GM06990 (cell line): ENCODE data around the gene DPM2.

Experiments used
- DNase-seq: peaks from one replicate; pipeline ENCODE4 v3.0.0-alpha.2; 2011; ENCODE audit not compliant: insufficient read length; ENCODE audit errors: extremely low read depth
- H3K27me3 ChIP-seq: replicated peaks from 2 replicates; pipeline ENCODE4 v1.6.0; 2011; ENCODE audit warnings: low read length; ENCODE audit not compliant: control insufficient read depth, insufficient read depth
- H3K36me3 ChIP-seq: 2 replicates; pipeline ENCODE4 v1.5.1; 2011; ENCODE audit warnings: low read length; ENCODE audit not compliant: control insufficient read depth, insufficient read depth
- H3K4me3 ChIP-seq: replicated peaks from 2 replicates; pipeline ENCODE4 v1.5.1; 2011; ENCODE audit warnings: low read depth, mild to moderate bottlenecking, control low read depth, low read length
- TF ChIP-seq, protein P1 (sequence below): IDR thresholded peaks from 2 replicates; pipeline ENCODE4 v1.5.1; 2011; ENCODE audit warnings: low read length, control low read depth, mild to moderate bottlenecking, inconsistent platforms; ENCODE audit not compliant: insufficient read depth, poor library complexity, severe bottlenecking

The DPM2 gene

GRCh38 chr9:127943731-127944144, 6.1 kb upstream of the DPM2 start:
- DNase-seq = peak; percentile 64
- Histone ChIP-seq H3K4me3 (no peak overlapping the region), H3K36me3 (peaks cover 35% of the 10 kb centered on the region), H3K27me3 (no peaks in the 10 kb centered on the region)
- TF ChIP-seq, protein P1, sequence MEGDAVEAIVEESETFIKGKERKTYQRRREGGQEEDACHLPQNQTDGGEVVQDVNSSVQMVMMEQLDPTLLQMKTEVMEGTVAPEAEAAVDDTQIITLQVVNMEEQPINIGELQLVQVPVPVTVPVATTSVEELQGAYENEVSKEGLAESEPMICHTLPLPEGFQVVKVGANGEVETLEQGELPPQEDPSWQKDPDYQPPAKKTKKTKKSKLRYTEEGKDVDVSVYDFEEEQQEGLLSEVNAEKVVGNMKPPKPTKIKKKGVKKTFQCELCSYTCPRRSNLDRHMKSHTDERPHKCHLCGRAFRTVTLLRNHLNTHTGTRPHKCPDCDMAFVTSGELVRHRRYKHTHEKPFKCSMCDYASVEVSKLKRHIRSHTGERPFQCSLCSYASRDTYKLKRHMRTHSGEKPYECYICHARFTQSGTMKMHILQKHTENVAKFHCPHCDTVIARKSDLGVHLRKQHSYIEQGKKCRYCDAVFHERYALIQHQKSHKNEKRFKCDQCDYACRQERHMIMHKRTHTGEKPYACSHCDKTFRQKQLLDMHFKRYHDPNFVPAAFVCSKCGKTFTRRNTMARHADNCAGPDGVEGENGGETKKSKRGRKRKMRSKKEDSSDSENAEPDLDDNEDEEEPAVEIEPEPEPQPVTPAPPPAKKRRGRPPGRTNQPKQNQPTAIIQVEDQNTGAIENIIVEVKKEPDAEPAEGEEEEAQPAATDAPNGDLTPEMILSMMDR = peak; percentile 98

DNA sequence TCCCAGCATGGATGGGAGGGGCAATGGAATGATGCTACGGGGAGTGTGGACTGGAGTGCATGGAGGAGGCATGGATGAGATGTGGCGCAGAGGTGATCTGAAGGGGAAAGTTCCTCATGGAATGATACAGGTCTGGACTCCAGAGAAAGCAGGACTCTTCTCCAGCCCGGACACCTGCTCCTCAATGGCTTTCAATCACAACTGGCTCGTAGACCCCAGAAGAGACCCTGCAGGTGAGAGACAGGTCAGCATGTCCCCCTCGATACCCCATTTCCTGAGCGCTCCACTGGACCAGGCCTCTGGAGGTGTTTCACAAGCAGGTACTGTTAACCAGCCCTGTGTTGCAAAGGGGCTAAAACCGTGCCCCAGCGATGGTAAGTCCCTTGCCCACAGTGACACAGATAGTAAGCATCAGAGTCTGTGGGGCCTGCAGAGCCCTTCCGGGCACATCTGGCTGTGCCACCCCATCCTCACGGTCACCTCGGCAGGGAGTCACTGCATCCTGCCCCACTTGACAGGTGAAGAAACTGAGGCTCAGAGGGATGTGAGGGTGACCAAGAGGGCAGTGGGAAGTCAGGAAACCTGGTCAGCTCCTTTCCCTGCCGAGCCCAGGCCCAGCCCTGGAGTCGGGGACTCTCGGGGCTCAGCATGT, 5.5 kb upstream of the DPM2 start:
- TF ChIP-seq, protein P1 = no peak
- H3K36me3 ChIP-seq = peaks cover 31% of the 10 kb centered on the region

GRCh38 chr9:127942216-127943010, 4.8 kb upstream of the DPM2 start:
- Histone ChIP-seq H3K27me3 (no peaks in the 10 kb centered on the region), H3K4me3 (no peak overlapping the region), H3K36me3 (peaks cover 29% of the 10 kb centered on the region)
- no peak for DNase-seq
- TF ChIP-seq, protein P1 = peak; percentile 94

More for the DNA sequence above, 5.5 kb upstream of the DPM2 start:
- Histone ChIP-seq H3K4me3 (no peak overlapping the region), H3K27me3 (no peaks in the 10 kb centered on the region)
- no peak for DNase-seq

DNA sequence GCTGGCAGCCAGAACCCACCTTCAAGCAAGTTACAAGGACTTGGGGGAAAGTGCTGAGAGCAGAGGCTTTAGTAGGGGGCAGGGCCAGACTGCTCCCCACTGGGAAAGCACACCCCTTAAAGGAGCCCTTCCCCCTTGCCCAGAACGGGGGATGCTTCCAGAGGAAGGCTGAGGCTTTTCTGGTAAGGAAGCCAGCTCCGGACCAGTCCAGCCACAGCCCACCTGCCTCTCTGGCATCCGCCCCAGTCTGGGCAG, 4.2 kb upstream of the DPM2 start:
- DNase-seq = no peak
- Histone ChIP-seq H3K27me3 (no peaks in the 10 kb centered on the region), H3K36me3 (peaks cover 29% of the 10 kb centered on the region), H3K4me3 (no peak overlapping the region)
- TF ChIP-seq, protein P1 = no peak

DNA sequence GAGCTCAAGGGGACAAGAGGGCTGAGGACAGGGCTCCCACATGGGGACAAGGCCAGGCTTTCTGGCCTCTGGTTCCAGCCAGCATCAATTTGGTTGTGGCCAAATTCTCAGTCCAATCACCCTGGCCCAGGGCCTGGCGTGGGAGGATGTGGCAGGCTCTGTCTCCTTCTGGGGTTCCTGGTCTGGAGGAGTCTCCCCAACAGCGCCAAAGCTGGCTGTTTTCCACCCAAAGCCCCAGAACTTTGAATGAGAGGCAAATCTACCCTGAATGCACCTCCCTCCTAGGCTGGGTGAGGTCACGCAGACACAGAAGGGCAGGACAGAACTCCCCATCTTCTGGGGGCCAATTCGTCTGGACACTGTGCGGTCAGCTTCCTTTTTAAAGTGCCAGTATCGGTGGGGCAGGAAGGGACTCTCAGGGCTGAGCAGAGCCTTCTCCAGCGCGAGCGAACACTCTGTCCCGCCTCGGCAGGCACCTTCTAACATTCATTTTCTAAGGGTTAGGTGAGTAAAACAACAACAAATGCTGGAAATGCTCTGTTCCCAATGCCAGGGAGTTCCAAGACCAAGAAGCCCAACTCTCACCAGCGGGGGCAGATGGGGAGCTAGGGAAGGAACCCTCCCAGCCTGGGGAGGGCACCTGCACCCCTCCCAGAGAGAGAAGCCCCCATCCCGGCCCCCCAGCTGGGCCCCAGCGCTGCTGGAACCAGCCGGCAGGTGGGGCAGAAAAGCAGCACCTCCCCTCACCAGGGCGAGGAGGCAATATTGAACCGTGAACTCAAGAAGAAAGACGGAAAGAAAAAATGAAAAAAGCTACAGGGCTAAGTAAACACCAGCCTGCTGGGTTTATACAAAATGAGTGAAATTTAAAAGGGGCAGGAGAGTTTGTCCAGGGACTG, 3.7 kb upstream of the DPM2 start:
- Histone ChIP-seq H3K27me3 (no peaks in the 10 kb centered on the region), H3K4me3 (no peak overlapping the region), H3K36me3 (peaks cover 27% of the 10 kb centered on the region)
- no peak for DNase-seq
- TF ChIP-seq, protein P1 = no peak
